Bronchial epithelial cell (primary cell): ENCODE results near the gene POLR1H. TPM values are rescaled to one million over a fixed set of nuclear protein-coding genes. Genes with fewer than 3 reads are reported as not detected.
A peak's percentile ranks its signal among the peaks of the same experiment; 100 is the strongest.

Source experiments
- DNase-seq: peaks from one replicate; pipeline ENCODE4 v3.0.0-alpha.2; 2010; ENCODE audit warnings: low read depth
- FAIRE-seq: peaks from 2 replicates; lab custom pipeline; 2011; peaks lifted over from hg19 to GRCh38; lab: Jason Lieb, UNC
- H3K27me3 ChIP-seq: 2 replicates; pipeline ENCODE4 v1.5.1; 2011; ENCODE audit warnings: low read length; ENCODE audit not compliant: control insufficient read depth, insufficient read depth
- H3K36me3 ChIP-seq: 2 replicates; pipeline ENCODE4 v1.5.1; 2011; ENCODE audit warnings: low read length; ENCODE audit not compliant: control insufficient read depth, insufficient read depth
- H3K4me3 ChIP-seq: 2 replicates; pipeline ENCODE4 v1.5.1; 2011; ENCODE audit warnings: mild to moderate bottlenecking, low read depth, low read length, control low read depth
- total RNA-seq: library from RNA; depleted of rRNA; stranded (reverse); fragments of >200 nt; gene quantifications from 2 replicates; pipeline ENCODE4 v1.2.1, GENCODE V29; 2014
- TF ChIP-seq, protein P1 (sequence below): IDR thresholded peaks from 2 replicates; pipeline ENCODE4 v1.5.1; 2011; ENCODE audit warnings: mild to moderate bottlenecking, moderate library complexity, low read length, control low read depth, inconsistent platforms; ENCODE audit not compliant: insufficient read depth, severe bottlenecking

Gene POLR1H
- total RNA-seq, 1 donor from 2014 or later: 62.1 TPM

- FAIRE-seq (no peak), DNase-seq (no peak)
- Histone ChIP-seq H3K4me3 (no peak overlapping the region), H3K27me3 (peaks cover 14% of the 10 kb centered on the region), H3K36me3 (no peaks in the 10 kb centered on the region)
- TF ChIP-seq, protein P1, sequence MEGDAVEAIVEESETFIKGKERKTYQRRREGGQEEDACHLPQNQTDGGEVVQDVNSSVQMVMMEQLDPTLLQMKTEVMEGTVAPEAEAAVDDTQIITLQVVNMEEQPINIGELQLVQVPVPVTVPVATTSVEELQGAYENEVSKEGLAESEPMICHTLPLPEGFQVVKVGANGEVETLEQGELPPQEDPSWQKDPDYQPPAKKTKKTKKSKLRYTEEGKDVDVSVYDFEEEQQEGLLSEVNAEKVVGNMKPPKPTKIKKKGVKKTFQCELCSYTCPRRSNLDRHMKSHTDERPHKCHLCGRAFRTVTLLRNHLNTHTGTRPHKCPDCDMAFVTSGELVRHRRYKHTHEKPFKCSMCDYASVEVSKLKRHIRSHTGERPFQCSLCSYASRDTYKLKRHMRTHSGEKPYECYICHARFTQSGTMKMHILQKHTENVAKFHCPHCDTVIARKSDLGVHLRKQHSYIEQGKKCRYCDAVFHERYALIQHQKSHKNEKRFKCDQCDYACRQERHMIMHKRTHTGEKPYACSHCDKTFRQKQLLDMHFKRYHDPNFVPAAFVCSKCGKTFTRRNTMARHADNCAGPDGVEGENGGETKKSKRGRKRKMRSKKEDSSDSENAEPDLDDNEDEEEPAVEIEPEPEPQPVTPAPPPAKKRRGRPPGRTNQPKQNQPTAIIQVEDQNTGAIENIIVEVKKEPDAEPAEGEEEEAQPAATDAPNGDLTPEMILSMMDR: no peak
These were observed 50.3 kb downstream of the POLR1H start for GRCh38 chr6:30111266-30111856.

GRCh38 chr6:30112402-30112994 lies 51.4 kb downstream of the POLR1H start:
- H3K4me3 ChIP-seq: no peak overlapping the region
- no peaks in the 10 kb centered on the region for H3K36me3 ChIP-seq
- FAIRE-seq (peak; percentile 68), DNase-seq (no peak)
- peaks cover 14% of the 10 kb centered on the region for H3K27me3 ChIP-seq
- TF ChIP-seq, protein P1: no peak

- H3K36me3 ChIP-seq: no peaks in the 10 kb centered on the region
- no peak within 1 kb of the TSS for H3K4me3 ChIP-seq
- H3K27me3 ChIP-seq: peaks cover 14% of the 10 kb centered on the region
- no peak for DNase-seq
- TF ChIP-seq, protein P1: no peak
- FAIRE-seq: no peak
These were observed 52.1 kb downstream of the POLR1H start, which contains the start of gene TRIM31 for GRCh38 chr6:30113003-30113759. TSS of gene TRIM31 (minus strand) at chr6:30113090. CDS start at chr6:30112805, 285 bp downstream.

GRCh38 chr6:30113841-30114240 lies 52.8 kb downstream of the POLR1H start:
- Histone ChIP-seq H3K4me3 (no peak overlapping the region), H3K36me3 (no peaks in the 10 kb centered on the region), H3K27me3 (peaks cover 14% of the 10 kb centered on the region)
- DNase-seq: no peak
- TF ChIP-seq, protein P1: no peak
- no peak for FAIRE-seq

Other genes starting within 250 kb of the POLR1H start
- 4.9 and 13.2 TPM in 2 replicates for gene HLA-G, start 233.4 kb upstream of the POLR1H start, total RNA-seq
- 268 and 707 TPM in 2 replicates for gene HLA-A, start 118.7 kb upstream of the POLR1H start, total RNA-seq
- gene PPP1R11, start 5.9 kb downstream of the POLR1H start, total RNA-seq: 19.0 and 23.4 TPM in 2 replicates
- 1.6 and 1.7 TPM in 2 replicates for gene RNF39, start 14.5 kb downstream of the POLR1H start, total RNA-seq
- 0.13 TPM in 1 of 2 replicates, not detected in the other for gene TRIM31, start 51.8 kb downstream of the POLR1H start, total RNA-seq
- gene TRIM40, start 74.9 kb downstream of the POLR1H start, total RNA-seq: not detected in 2 replicates
- gene TRIM10, start 99.9 kb downstream of the POLR1H start, total RNA-seq: not detected in 2 replicates
- not detected in 2 replicates for gene TRIM15, start 102.3 kb downstream of the POLR1H start, total RNA-seq
- gene TRIM26, start 152.1 kb downstream of the POLR1H start, total RNA-seq: 24.7 and 50.2 TPM in 2 replicates